Stimulated activated CD4-positive, alpha-beta T cell treated with anti-CD3 and anti-CD28 coated beads, Interleukin-4, amount 100 ng/mL, for 48 hours (primary cell): ENCODE data around the gene SH2D4B.

Experiments used
- DNase-seq, 2 donors: peaks; one replicate each; pipeline ENCODE4 v3.0.0-alpha.2; 2020; ENCODE audit warnings: low read depth in 2 of 2

SH2D4B gene

GRCh38 chr10:80589726-80590373 lies 52.1 kb downstream of the SH2D4B start:
- DNase-seq: no peak

- DNase-seq: no peak
Measured at GRCh38 chr10:80590585-80591125, 53.0 kb downstream of the SH2D4B start.

GRCh38 chr10:80596391-80597257 lies 58.9 kb downstream of the SH2D4B start:
- peak in 1 of 2 donors; percentile 13 for DNase-seq

- DNase-seq: no peak
Measured at GRCh38 chr10:80598084-80598798, 60.5 kb downstream of the SH2D4B start.

- no peak for DNase-seq
Measured at GRCh38 chr10:80598951-80599350, 61.2 kb downstream of the SH2D4B start.

- peak; percentile 16 to 39 for DNase-seq
Measured at GRCh38 chr10:80599424-80599847, 61.7 kb downstream of the SH2D4B start.

GRCh38 chr10:80600256-80600655 lies 62.6 kb downstream of the SH2D4B start:
- no peak for DNase-seq

- no peak for DNase-seq
Measured at GRCh38 chr10:80602881-80603280, 65.2 kb downstream of the SH2D4B start.

GRCh38 chr10:80603516-80603915 lies 65.8 kb downstream of the SH2D4B start:
- DNase-seq: no peak

- DNase-seq: no peak
Measured at GRCh38 chr10:80608706-80609105, 71.0 kb downstream of the SH2D4B start.

GRCh38 chr10:80609331-80609730 lies 71.6 kb downstream of the SH2D4B start:
- no peak for DNase-seq

GRCh38 chr10:80611481-80612185 lies 73.9 kb downstream of the SH2D4B start:
- no peak for DNase-seq

- DNase-seq: no peak
Measured at GRCh38 chr10:80612261-80612660, 74.6 kb downstream of the SH2D4B start.

- no peak for DNase-seq
Measured at GRCh38 chr10:80613466-80614170, 75.9 kb downstream of the SH2D4B start.

GRCh38 chr10:80614576-80615416 lies 77.1 kb downstream of the SH2D4B start:
- DNase-seq: no peak

GRCh38 chr10:80617807-80618206 lies 80.1 kb downstream of the SH2D4B start:
- no peak for DNase-seq

- no peak for DNase-seq
Measured at GRCh38 chr10:80619036-80619435, 81.3 kb downstream of the SH2D4B start.

GRCh38 chr10:80622153-80622552 lies 84.5 kb downstream of the SH2D4B start:
- no peak for DNase-seq

GRCh38 chr10:80630324-80630723 lies 92.6 kb downstream of the SH2D4B start:
- DNase-seq: no peak

GRCh38 chr10:80632742-80633141 lies 95.0 kb downstream of the SH2D4B start:
- no peak for DNase-seq
